Spleen (tissue), 11 donors: Measurements from ENCODE around the gene ANO7. TPM values are rescaled to one million over a fixed set of nuclear protein-coding genes. Genes with fewer than 3 reads are reported as not detected.

Experiments
- DNase-seq: peaks from one replicate; pipeline ENCODE4 v3.0.0-alpha.2; 2020
- H3K27ac ChIP-seq, 8 donors: fragments of 200-600 bp; sonication (generic) in 7 of 8; 1 replicate in 4 of 8; 2 replicates in 4 of 8; pipeline versions ENCODE4 v1.5.0 to v1.8.0; 2016 to 2021; ENCODE audit warnings: inconsistent platforms in 4 of 8, mild to moderate bottlenecking in 4 of 8, moderate library complexity in 1 of 8
- H3K27me3 ChIP-seq, 7 donors: fragments of 200-600 bp; sonication (generic) in 6 of 7; replicated peaks in 1 of 7; 1 replicate in 4 of 7; 2 replicates in 3 of 7; pipeline versions ENCODE4 v1.5.0 to v1.8.0; 2016 to 2021; ENCODE audit warnings: inconsistent platforms in 3 of 7, mild to moderate bottlenecking in 1 of 7
- H3K36me3 ChIP-seq, 6 donors: fragments of 200-600 bp; sonication (generic) in 5 of 6; 1 replicate in 4 of 6; 2 replicates in 2 of 6; pipeline versions ENCODE4 v1.5.0 to v1.8.0; 2016 to 2021; ENCODE audit warnings: inconsistent platforms in 2 of 6
- H3K4me1 ChIP-seq, 6 donors: fragments of 200-600 bp; sonication (generic) in 5 of 6; 1 replicate in 3 of 6; 2 replicates in 3 of 6; pipeline versions ENCODE4 v1.5.0 to v1.8.0; 2016 to 2021; ENCODE audit warnings: inconsistent platforms in 3 of 6
- H3K4me3 ChIP-seq, 8 donors: fragments of 200-600 bp; sonication (generic) in 7 of 8; 1 replicate in 4 of 8; 2 replicates in 4 of 8; pipeline versions ENCODE4 v1.5.0 to v1.8.0; 2016 to 2021; ENCODE audit warnings: inconsistent platforms in 4 of 8, mild to moderate bottlenecking in 4 of 8, moderate library complexity in 2 of 8
- H3K9me3 ChIP-seq, 8 donors: fragments of 200-600 bp; sonication (generic) in 7 of 8; 1 replicate in 4 of 8; 2 replicates in 4 of 8; pipeline versions ENCODE4 v1.5.0 to v1.8.0; 2016 to 2021; ENCODE audit warnings: inconsistent platforms in 4 of 8
- POLR2AphosphoS5 ChIP-seq, 3 donors: sonication (generic); formaldehyde crosslinking; IDR thresholded peaks; one replicate each; pipeline ENCODE4 v1.5.1; 2017; ENCODE audit warnings: antibody characterized with exemption in 3 of 3
- WGBS, 5 donors: extraction: QIAGEN DNeasy Blood & Tissue Kit in 3 of 5; methylation state at CpG; one replicate each; pipeline versions ENCODE4 v1.1.5 to v1.1.7; 2013 to 2018; 5-methylcytosine and 5-hydroxymethylcytosine counted together
- intact Hi-C: fragments of 100-400 bp; cut with DNase I; formaldehyde crosslinking; loops from one replicate; pipeline ENCODE4 v1.15.0; 2023; ENCODE audit warnings: low total_unique reads
- polyA plus RNA-seq, 3 donors: library from polyadenylated mRNA; stranded (reverse); fragments of 200-250 nt; gene quantifications; one replicate each; pipeline ENCODE4 v1.2.1, GENCODE V29; 2013
- total RNA-seq, 7 donors: library from RNA; depleted of rRNA in 3 of 7; stranded (reverse); fragments of >200 nt in 3 of 7; fragmentation: NEBNext Ultra II Directional in 4 of 7; extraction: Animal tissue kit (Norgen Biotek cat#: 25700) in 4 of 7; gene quantifications; one replicate each; pipeline versions ENCODE4 v1.1.0 to v1.2.1, GENCODE V29; 2016 to 2021
- donor health status: healthy with polysubstance abuse.
- donor health status: DM: no; HTN: no; CAD: no; lungs with moderate emphysema.
- donor health status: DM: no; HTN: no; CAD: no.
- donor health status: Bipolar disorder and iron deficiency.
- donor health status: healthy.
- donor health status: DM: no; HTN: no; CAD: no.
- donor health status: DM: yes; HTN: yes; CAD: no.

ANO7 gene
- total and polyA plus RNA-seq, 10 donors = 0.46 to 3.5 (median 2.4) TPM

- H3K4me1 ChIP-seq = peaks cover 10 to 51% (median 36%) of the 10 kb centered on the region in 6 donors
- TF ChIP-seq POLR2AphosphoS5 (IDR thresholded peaks at IDR 0.05) = no peak
- 55 to 84% (median 76%) methylated on average over 5 of the region's 5 CpGs for WGBS, 5 donors
- intact Hi-C loops = loop anchor here (10.0 kb wide), 1 partner anchor 61 kb away; no protein-coding TSS in a partner anchor
- no peaks in the 10 kb centered on the region for H3K27me3 ChIP-seq
- peaks cover 0 to 7% (median 0%) of the 10 kb centered on the region in 8 donors for H3K9me3 ChIP-seq
- H3K27ac ChIP-seq = peak overlapping the region in 1 of 8 donors; percentile 93
- H3K36me3 ChIP-seq = peaks cover 0 to 4% (median 0%) of the 10 kb centered on the region in 6 donors
- H3K4me3 ChIP-seq = no peak overlapping the region
- DNase-seq = no peak
Measured at GRCh38 chr2:241274127-241274526, 85.7 kb downstream of the ANO7 start.

Other genes starting within 250 kb of the ANO7 start
- 10 to 100 TPM; 41.2 to 85.3 (median 66.2) TPM for gene SNED1, start 190.1 kb upstream of the ANO7 start, total RNA-seq
- 1 to 10 TPM; 2.6 to 9.5 (median 4.6) TPM for gene SNED1, start 190.1 kb upstream of the ANO7 start, polyA plus RNA-seq
- gene MTERF4, start 86.4 kb upstream of the ANO7 start, total RNA-seq = 10 to 100 TPM; 38.4 to 74.0 (median 51.1) TPM
- gene MTERF4, start 86.4 kb upstream of the ANO7 start, polyA plus RNA-seq = 10 to 100 TPM; 28.4 to 33.7 (median 30.6) TPM
- gene PASK, start 39.2 kb upstream of the ANO7 start, total RNA-seq = 10 to 100 TPM; 10.4 to 35.6 (median 20.8) TPM
- gene PASK, start 39.2 kb upstream of the ANO7 start, polyA plus RNA-seq = 10 to 100 TPM in 2 of 3 donors, 1 to 10 TPM in 1; 8.0 to 11.8 (median 10.6) TPM
- gene PPP1R7, start 38.2 kb upstream of the ANO7 start, total RNA-seq = 10 to 100 TPM; 36.1 to 89.3 (median 49.8) TPM
- gene PPP1R7, start 38.2 kb upstream of the ANO7 start, polyA plus RNA-seq = 10 to 100 TPM; 37.3 to 56.5 (median 47.9) TPM
- 100 to 1,000 TPM; 207 to 333 (median 268) TPM for gene HDLBP, start 127.0 kb downstream of the ANO7 start, total RNA-seq
- gene HDLBP, start 127.0 kb downstream of the ANO7 start, polyA plus RNA-seq = 10 to 100 TPM; 46.1 to 63.3 (median 51.4) TPM
- gene SEPTIN2, start 127.2 kb downstream of the ANO7 start, total RNA-seq = 100 to 1,000 TPM; 236 to 350 (median 327) TPM
- gene SEPTIN2, start 127.2 kb downstream of the ANO7 start, polyA plus RNA-seq = 100 to 1,000 TPM in 2 of 3 donors, 10 to 100 TPM in 1; 90.3 to 164 (median 102) TPM
- 10 to 100 TPM; 30.9 to 72.8 (median 61.5) TPM for gene FARP2, start 167.6 kb downstream of the ANO7 start, total RNA-seq
- gene FARP2, start 167.6 kb downstream of the ANO7 start, polyA plus RNA-seq = 10 to 100 TPM in 2 of 3 donors, 1 to 10 TPM in 1; 9.1 to 16.5 (median 14.1) TPM